GM10847 (cell line): ENCODE measurements around the gene TMPRSS3.

Experiments
- POLR2A ChIP-seq: IDR thresholded peaks from 2 replicates; pipeline ENCODE4 v1.6.1; 2011; ENCODE audit not compliant: insufficient read length; ENCODE audit errors: extremely low read depth

The TMPRSS3 gene

DNA sequence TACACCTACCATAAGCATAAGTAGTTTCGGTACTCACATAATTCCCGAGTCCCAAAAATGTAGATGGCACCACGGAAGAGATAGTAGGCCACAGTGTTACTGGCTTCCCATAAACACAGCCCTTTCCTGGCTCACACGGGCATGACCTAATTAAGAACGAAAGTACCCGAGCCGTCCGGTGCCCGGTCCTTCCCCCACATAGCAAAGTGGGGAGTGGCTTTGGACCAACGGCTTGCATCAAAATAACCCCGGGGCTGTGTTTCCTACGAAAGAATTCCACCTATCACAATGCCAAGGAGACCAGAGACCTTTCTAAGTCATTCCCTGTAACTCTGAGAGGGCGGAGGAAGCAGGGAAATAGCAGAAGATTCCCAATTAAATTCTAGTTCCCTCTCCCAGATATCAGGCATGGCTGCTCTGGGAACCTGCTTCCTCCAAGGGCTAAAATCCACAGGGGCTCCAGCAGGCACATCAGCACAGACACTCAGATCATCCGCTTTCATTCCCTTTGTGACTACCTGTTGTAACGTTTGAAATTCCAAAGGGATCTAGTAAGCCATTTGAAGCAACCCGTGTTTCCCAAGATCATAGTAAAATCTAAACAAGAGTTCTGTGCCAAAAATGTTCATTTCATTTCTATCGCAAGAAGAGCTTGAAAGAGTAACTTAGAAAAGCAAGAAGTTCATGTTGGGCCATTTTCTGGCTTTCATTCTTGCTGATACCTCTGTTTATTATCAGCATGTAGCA, at the start of gene TMPRSS3:
TMPRSS3 (minus strand) TSS at position 148 of the 747 bp plus-strand sequence. CDS start 635 bp downstream, outside the sequence.
- no peak for TF ChIP-seq POLR2A

DNA sequence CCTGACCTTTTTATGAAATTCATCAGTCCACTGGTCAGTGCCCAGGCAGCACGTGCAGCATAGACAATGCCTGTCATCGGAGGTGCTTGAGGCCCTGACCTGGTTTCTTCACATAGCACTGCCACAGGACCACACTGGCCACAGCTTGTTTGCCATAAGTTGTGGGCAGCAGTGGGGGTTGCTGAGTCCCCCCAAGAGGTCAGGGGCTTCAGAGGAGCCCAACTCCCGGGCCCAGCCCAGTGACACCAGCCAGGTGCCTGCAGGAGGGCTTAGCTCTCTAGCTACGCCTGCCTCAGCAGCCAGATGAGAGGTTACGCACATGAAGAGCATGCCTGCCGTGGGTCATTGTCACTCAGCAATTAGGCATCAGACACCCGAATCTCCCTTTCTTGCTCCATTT, 49.5 kb upstream of the TMPRSS3 start:
- TF ChIP-seq POLR2A = no peak

DNA sequence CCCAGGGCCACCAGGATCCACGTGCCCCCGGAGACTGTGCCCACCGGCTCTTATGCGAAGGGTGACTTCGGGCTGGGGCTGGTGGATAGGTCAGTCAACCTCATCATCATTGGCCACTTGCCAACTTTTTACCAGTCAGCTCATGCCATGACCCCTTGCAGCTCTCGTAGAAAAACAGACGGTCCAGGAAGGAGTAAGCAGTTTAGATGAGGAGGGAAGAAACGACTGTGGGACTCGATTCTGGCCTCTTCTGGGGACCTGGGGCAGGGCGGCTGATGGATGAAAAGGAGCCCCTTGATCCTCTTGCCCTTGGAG, 48.9 kb upstream of the TMPRSS3 start:
- TF ChIP-seq POLR2A = no peak

DNA sequence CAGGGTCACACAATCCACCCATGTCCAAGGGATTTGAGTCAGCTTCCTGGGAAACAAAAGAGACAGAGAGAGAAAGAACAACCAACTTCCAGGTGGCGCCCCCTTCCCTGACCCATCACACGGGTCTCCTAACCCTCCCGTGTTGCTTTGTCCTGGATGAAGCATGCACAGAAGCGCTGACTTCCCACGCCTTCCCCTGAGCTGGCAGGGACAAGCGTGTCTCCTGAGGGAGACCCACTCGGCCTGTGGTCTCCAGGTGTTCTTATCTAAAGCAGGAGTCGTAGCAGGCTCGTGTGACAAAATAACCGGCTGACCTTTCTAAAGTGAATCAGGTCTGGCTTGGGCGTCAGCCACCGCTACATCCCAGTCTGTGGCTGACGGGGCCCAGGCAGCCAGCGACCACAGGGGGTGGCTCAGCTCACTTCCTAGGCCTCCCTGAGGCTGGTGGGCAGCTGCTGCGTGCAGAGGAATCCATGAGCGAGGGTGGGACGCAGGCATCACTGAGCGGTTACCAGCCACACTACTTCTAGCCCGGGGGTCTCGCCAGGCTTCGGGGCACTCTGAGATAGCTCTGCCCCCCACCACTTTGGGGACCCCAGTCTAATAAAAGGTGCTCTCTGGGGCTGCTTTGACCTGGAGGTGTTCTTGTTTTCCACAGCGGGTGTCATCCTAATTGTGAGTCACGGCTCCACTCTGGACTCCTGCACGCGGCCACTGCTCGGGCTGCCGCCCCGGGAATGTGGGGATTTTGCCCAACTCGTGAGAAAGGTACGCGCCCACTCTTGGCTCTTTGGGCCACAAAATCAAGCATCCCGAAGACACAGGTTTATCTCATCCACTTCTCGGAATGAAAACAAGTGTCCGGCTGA, 48.3 kb upstream of the TMPRSS3 start:
- TF ChIP-seq POLR2A = no peak

DNA sequence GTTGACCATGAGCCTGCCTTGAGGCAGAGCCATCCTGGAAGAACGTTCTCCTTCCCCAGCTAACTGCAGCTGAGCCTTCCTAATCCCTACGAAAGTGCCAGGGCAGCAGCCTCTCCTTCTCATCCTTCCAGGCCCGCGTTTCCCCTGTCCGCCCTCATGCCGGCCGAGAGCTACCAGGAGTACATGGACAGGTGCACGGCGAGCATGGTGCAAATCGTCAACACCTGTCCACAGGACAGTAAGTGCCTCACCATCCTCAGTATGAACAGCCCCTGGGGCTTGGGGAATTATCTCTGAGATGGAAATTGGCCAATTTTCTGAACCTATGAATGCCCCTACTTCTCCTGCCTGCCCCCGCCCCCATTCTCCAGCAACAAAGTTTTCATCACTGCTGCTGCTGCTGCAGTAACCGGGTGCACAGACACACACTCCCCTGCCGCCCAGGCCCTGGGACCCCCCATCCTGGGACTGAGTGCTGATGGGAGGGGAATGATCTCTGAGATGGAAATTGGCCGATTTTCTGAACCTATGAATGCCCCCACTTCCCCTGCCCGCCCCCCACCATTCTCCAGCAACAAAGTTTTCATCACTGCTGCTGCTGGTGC, 47.4 kb upstream of the TMPRSS3 start:
- TF ChIP-seq POLR2A = no peak

DNA sequence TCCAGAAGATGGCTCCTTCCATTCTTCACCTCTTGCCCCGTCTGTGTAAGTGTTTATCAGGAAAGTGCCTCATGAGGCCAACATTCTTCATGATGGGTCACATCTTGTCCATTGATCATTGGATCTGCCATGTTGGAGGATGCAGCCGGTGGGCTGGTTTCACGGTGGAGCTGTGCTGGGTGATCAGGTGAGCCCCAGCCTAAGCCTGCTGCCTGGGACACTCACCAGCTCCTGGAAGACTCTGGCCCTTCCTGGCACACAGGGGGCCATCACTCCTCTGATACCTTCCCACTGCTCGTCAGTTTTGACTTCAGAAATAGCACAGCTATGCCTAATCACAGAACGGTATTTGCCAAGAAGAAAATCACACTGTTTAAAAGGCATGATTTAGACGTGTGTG, 46.1 kb upstream of the TMPRSS3 start:
- no peak for TF ChIP-seq POLR2A

DNA sequence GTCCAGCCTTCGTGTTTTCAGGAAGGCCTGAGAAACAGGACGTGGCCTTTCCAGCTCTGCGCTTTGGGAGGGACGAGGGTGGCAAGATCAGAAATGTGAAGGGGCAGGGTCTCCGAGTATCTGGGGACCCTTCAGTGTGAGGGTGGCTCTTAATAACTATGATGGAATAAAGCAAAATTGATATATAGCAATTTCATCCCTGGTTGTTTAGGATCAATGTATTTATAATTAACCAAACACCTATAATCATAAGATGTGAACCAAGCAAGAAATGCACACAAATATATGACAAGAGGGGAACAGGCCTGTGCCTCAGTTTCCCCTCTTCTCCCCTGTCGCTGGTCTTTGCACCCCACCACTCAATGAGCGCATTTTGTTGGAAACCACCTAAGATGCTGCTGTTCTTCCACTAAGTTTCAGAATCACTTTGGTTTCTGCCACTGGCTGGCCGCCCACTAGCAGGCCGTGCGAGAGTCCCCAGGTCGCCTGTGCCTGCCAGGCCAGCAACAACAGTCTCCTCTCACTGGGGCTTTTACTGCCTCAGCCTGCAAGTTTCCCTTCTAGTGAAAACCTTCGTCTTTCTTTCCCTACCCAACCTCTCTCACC, 44.4 kb upstream of the TMPRSS3 start:
- TF ChIP-seq POLR2A = no peak

DNA sequence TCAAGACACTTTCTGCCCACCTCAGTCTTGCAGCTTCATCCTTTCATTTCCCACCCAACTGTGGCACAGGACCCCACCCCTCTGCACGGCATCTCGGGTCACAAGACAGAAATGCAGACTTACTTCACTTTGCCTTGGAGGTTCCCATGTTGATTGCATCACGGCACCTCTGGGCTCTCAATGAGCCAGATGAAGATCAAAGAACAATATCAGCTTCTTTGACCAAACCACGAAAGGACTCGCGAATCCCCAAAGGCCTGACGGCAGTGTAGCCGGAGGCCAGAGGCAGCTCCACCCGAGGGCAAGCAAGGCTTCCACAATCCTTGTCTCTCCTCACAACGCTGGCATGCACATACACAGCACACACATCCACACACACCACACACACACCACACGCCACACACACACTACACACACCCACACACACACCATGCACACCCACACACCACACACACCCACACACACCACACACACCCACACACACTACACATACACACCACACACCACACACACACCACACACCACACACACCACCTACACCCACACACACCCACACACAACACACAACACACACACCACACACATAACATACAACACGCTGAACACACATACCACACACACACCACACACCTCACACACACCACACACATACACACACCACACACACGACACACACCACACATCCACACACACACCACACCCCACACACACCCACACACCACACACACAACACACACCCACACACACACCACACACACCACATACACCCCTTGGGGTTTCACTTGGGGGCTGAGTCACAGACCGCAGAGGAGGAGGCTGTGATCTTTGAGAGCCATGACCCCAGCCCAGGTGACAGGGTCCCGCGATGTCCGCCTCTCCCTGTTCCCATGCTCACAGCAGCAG, 43.7 kb upstream of the TMPRSS3 start:
- no peak for TF ChIP-seq POLR2A

DNA sequence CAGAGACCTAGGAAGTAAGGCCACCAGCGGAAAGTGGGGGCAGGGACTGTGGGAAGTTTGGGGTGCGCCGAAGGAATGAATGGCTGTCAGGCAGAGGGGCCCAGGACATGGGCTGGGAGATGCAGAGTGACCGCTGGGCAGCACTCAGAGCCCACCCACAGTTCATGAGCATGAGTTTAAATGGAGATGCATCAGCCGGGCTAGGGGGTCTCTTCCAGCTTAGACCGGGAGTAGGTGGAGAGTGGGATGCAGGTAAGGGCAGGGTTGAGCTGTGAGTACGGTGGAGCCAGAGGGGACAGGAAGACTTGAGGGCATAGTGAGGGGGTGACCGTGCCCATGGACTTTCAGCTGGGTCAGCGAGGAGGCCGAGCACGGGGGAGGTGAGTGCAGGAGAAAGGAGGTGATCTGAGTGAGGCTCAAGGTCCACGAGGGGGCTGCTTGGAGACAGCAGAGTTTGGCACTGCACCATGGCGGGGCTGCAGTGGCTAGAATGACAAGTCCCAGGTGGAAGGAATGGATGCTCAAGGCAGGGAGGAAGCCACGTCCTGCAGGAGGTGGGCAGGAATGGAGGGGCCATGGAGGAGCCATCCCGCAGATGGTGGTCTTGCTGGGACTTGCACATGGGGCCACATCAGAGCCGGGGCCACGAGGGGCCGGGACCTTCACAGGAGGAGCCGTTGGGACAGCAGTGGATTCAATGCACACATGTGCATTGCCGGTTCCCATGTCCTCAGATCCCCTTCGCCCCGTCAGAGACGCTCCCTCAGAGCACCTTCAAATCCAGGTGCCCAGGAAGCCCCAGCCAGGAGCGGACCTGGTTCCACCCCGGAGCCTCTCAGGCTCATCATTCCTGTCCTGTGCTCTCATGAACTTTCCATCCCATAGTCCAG, 42.7 kb upstream of the TMPRSS3 start:
- TF ChIP-seq POLR2A = no peak

DNA sequence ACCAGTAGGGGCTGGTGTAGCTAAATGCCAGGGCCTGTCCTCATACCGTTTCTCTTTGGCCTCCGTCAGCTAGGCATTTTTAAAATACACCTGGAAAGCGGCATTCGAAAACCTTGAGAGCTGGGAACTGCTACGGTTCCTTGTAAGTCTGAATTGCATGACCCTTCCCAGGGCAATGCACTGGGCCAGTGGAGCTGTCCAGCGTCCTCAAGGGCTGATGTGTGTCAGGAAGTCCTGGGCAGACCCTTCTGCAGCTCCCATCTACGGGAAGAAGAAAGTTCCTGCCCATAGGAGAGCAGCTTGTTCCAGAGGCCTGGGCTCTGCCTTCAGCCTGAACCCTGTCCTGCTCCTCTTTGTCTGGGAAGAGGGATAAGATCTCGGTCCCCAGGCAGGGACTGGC, 41.9 kb upstream of the TMPRSS3 start:
- no peak for TF ChIP-seq POLR2A

DNA sequence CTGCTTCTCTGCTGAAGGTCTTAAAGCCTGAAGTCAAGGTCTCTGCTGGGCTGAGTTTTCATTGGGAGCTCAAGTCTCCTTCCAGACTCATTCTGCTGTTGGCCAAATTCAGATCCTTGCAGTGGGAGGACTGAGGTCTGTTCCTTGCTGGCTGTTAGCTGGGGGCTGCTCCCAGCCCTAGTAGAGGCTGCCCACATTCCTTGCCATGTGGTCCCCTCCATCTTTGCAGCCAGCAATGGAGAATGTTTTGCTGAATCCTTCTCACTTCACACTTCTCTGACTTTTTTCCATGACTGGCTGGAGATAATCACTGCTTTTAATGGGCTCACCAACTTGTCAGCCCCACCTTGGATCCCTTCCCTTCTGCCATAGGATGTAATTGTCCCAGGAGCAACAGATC, 41.1 kb upstream of the TMPRSS3 start:
- TF ChIP-seq POLR2A = no peak

DNA sequence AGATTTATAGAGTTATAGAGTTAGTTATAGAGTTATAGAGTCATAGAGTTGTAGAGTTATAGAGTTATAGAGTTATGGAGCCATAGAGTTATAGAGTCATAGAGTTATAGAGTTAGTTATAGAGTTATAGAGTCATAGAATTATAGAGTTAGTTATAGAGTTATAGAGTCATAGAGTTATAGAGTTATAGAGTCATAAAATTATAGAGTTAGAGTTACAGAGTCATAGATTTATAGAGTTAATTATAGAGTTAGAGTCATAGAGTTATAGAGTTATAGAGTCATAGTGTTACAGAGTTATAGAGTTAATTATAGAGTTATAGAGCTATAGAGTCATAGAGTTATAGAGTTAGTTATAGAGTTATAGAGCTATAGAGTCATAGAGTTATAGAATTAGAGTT, 40.0 kb upstream of the TMPRSS3 start:
- no peak for TF ChIP-seq POLR2A

DNA sequence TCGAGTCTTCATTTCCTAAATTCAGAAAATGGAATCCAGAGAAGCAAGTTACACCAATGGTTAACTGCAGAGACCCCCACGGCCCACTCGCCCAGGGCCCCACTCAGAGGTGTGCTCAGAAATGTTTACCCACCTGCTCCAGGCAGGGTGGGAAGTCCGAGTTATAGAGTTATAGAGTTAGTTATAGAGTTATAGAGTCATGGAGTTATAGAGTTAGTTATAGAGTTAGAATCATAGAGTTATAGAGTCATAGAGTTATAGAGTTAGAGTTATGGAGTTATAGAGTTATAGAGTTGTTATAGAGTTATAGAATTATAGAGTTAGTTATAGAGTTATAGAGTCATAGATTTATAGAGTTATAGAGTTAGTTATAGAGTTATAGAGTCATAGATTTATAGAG, 39.5 kb upstream of the TMPRSS3 start:
- TF ChIP-seq POLR2A = no peak

DNA sequence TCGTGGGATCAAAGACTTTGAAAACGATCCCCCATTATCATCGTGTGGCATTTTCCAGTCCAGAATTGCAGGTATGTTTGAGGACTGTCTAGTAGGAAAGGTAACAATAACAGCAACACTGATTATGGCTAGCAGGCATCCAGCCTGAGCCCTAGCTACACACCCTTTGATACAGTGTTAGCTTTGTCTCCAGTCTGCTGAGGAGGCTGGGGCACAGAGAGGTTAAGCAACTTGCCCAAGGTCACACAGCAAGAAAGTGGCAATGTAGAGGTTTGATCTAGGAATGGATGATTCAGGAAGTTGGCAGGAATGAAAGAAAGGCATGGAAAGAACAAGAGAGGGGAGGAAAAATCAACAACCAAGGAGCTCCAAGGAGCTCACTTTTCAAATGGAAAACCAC, 39.0 kb upstream of the TMPRSS3 start:
- TF ChIP-seq POLR2A = no peak
